GM21367 (cell line): Measurements from ENCODE around the gene SNRK.

Experiments
- ATAC-seq: cut with Tn5 transposase; IDR thresholded peaks from one replicate; pipeline ENCODE4 v1.9.1; 2021; ENCODE audit not compliant: unreplicated experiment

SNRK gene

DNA sequence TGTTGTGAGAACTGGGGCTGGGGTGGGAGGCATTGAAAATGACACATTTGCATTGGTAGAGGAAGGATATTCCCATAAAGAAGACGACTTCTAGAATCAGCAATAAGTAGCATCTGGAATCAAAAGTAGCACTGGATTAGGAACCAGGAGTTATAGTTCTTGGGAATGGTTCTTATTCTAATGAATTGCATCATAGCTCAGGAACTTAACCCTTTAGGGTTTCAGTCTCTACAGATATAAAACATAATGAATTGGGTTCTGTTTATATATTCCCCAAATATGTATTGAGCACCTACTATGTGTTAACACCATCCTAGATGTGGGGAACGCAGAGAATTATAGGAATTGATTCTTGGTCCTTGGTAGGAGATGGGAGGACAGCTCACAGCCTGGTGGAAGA lies 16.3 kb upstream of the SNRK start:
- ATAC-seq, result no peak

DNA sequence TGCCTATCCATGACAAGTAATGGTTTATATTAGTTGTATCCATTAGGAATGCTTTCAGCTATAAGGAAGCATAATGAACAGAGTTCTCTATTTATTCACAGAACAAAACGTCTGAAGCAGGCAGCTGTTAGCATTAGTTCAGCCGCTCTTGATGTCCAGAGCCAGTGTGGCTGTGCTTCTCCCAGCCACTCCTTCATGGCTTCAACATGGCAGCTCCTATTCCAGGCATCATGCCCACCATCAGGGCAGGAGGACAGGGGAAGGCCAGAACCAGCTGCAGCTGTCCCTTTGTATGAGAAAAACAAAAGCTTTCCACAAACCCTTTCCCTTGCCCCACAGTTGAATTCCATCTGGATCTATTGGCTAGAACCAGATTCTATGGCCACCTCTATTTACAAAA lies 12.9 kb upstream of the SNRK start:
- ATAC-seq, result no peak

DNA sequence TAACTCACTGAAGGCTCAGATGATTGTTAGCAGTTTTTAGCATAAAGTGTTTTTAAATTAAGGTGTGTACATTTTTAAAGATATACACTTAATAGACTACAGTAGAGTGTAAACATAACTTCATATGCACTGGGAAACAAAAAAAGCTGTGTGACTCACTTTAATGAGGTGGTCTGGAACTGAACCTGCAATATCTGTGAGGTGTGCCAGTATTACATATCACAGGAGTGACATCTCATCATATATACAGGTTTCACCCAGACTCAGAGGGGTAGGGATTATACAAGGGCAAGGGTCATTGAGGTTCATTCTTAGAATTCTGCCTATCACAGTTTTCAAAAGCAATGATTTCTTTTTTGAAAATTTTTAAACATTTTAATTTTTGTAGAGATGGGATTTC lies 7.3 kb upstream of the SNRK start:
- no peak for ATAC-seq

GRCh38 chr3:43279532-43279931 lies 6.8 kb upstream of the SNRK start:
- ATAC-seq, result no peak

- ATAC-seq, result no peak
Observed at GRCh38 chr3:43281020-43281419, 5.3 kb upstream of the SNRK start.

- ATAC-seq, result no peak
Observed at GRCh38 chr3:43284171-43284570, 2.2 kb upstream of the SNRK start.

DNA sequence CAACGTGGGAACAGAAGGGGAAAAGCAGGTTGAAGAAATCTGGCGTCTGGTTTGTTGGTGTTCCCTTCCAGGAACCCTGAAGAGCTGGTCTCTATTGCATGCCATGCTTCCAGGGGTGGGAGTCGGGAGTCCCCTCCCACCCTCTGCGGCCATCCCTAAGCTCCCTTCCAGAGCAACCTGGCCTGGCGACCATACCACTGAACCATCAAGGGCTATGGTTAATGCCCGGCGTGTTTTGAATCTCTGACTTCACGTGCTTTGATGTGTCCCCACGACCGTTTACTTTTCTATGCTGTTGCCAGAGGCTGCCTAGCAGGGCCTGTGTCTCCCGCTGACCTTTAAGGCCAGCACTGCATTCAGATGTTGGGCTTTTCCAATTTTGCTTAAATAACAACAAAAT lies 696 bp upstream of the SNRK start:
- ATAC-seq, result no peak

DNA sequence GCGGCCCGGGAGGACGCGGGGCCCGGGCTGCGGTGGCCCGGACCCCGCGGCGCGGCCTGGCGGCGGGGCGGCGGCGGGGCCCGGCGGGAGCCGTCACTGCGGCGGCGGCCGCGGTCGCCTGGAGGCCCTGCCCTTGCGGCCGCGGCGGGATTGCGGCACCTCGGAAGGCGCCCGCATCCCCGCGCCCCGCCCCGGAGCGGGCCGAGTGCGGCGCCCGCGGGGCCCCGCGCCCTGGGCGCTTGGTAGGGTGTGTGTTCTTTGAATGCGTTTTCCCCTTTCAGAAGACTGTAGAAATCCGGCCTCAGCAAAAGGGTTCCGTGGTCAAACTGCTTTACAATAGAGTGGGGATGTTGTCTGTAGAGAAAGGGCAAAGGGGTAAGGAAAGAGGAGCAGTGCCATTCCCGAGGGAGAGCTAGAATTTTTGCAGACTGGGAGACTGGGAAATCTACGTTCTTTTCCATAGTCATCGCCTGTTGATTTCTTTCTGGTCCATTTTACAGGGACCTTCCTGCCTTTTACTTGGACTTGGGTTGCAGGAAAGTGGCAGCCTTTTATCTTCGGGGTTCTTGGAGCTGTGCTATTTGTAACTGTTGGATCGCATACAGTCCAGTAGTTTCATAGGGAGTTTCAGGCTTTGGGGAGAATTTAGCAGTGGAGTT lies 630 bp downstream of the SNRK start:
- ATAC-seq, result peak; percentile 24

GRCh38 chr3:43287500-43287873 lies 1.1 kb downstream of the SNRK start:
- no peak for ATAC-seq

- peak; percentile 34 for ATAC-seq
Observed at GRCh38 chr3:43288366-43288765, 2.0 kb downstream of the SNRK start.

GRCh38 chr3:43288850-43289249 lies 2.5 kb downstream of the SNRK start:
- ATAC-seq, result no peak

DNA sequence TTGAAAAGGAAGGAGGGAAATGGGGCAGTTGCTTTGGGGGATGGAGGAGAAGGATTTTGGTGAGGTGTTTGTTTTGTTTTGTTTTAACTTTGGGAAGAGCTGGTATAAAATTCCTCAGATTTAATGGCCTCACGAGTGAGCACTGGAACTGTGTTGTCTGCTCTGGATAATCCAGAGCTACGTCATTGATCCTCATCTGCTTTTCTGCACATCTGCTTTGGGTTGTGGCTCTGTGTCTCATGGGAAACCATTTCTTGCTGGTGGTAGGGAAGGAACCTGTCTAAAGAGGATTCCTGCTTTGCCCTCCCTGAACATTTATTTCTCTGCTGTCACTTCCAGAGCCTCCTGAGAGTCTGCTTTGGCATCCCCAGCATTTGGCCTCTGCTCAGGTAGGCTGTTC lies 3.1 kb downstream of the SNRK start:
- no peak for ATAC-seq

DNA sequence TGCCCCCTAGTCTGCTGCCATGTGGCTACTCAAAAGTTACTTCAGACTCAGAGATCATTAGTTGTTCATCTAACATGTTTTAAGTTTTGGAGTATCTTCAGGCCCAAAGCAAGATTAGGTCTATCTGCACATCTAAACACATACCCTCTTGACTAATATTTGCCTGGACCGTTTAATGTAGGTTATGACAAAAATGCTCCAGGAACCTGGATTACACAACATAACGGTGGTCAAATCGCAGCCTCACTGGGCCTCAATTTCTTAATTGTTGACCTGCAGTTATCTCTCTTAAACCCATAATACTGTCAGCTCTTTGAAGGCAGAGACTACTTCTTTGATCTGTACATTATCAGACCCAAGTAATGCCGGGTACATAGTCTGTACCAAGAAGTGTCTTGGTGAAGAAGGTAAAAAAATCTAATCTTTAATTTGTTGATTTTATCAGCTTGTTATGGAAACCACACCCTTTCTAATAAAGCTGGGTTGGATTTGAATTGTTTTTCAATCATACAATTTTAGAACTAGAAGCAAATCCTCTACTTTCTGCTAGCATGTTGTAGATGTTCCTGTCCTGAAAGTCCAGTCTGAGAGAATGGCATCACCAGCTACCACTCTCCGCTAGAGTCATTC lies 3.6 kb downstream of the SNRK start:
- ATAC-seq, result no peak

DNA sequence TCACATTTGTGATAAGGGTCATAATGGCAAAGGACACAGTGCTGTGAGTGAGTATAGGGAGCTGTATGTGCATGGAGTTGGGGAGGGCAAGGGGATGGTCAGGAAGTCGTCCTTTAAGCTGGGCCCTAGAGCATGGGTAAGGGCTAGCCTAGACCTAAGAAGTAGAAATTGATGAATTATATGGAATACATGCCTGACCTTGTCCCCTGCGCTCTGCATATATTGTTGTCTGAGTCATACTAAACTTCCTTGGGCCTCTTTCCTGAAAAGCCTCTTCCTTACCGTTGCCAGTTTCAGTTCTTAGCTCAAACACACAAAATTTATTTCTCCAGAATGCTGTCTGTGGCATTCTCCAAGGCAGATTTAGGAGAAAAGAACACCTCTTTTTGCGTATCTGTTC lies 4.6 kb downstream of the SNRK start:
- ATAC-seq, result no peak

- no peak for ATAC-seq
Observed at GRCh38 chr3:43291546-43291945, 5.2 kb downstream of the SNRK start.

DNA sequence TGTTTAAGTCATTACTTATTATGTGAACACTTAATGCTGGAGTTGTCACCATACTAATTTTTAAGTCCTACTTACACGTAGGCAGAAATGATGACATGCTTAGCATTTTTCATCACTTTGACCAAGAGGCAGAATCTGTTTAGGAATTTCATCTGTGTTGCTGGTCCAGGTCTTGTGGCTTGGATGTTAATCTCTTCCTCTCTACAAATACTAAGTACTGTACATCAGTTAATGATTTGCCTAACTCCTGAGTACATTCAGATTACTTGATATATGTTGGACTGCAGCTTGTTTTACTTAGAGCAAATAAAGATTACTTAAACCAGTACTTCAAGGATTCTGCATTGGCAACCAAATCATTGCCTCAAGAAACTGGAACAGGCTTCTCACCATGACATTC lies 8.6 kb downstream of the SNRK start:
- no peak for ATAC-seq

GRCh38 chr3:43296565-43296964 lies 10.2 kb downstream of the SNRK start:
- peak; percentile 81 for ATAC-seq

- no peak for ATAC-seq
Observed at GRCh38 chr3:43298292-43298691, 12.0 kb downstream of the SNRK start.

DNA sequence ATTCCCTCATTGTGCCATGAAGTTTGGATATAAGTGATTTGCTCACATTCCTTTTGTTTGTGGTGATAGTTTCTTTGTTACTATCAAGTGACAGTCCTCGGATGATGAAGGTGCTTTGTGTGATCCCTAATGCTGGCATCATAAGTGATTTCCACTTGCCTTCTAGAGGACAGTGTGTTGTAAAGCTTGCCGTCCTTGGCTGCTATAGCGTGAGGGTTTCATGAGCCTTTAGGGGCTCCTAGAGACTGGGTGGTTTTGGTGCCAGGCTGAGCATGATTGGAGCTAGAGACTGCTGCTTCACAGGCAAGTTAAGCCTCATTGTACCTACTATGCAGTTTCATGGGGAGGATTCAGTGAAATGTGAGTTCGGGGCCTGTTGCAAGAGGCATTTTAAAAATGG lies 12.4 kb downstream of the SNRK start:
- no peak for ATAC-seq

DNA sequence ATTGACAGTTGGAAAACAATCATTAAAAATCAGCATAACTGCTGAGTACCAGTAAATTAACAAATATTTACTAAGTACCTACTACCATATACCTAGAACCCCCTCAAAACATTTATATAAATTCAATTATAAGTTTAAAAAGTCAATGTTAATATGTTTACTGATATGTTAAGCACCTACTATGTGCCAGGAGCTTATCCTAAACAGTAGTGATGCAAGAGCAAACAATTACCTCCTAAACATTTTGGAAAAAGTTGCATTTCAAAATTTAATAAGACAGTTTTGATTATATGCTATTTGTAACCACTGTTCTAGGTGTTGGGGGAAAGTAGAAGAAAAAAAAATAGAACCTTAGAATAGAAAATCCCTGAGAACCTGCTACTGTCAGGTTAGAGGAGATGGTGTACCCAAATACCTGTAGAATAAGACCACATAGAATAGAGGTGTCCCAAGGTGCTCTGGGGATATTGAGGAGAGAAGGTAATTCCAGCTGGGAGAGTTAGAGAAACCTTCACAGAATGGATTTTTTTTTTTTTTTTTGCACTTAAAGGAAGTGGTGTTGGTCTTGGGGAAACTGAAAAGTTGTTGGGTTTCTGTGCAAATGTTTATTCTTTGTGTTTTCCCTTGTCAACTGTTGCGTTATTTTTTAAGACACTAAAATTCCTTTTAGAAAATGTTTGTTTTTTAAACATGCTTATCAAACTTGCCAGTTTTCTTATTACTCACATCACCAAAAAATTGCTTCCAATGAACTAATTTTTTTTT lies 16.0 kb downstream of the SNRK start:
- ATAC-seq, result no peak

- no peak for ATAC-seq
Observed at GRCh38 chr3:43304126-43304525, 17.8 kb downstream of the SNRK start.

DNA sequence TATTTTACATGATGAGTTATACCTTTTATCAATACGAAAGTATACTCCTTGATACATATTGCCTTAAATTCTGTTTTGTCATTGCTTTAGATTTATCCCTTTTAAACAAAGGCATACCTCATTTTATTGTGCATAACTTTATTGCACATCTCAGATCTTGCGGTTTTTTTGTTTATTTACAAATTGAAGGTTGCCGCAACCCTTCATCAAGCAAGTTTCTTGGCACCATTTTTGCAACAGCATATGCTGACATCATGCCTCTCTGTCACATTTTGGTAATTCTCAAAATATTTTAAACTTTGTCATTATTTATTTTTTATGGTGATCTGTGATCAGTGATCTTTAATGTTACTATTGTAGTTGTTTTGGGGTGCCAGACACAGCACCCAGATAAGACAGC lies 20.9 kb downstream of the SNRK start:
- no peak for ATAC-seq
